Glutamatergic neuron (in vitro differentiated cells): ENCODE results near the gene CARD8. TPM values are rescaled to one million over a fixed set of nuclear protein-coding genes. Genes with fewer than 3 reads are reported as not detected.

Source experiments
- DNase-seq: peaks from one replicate; pipeline ENCODE4 v3.0.0; 2022
- H3K27ac Mint-ChIP-seq: one replicate; pipeline ENCODE4 v1.8.0; 2020; ENCODE audit warnings: mild to moderate bottlenecking, mixed read lengths, inconsistent platforms; ENCODE audit not compliant: unreplicated experiment
- H3K27me3 Mint-ChIP-seq: one replicate; pipeline ENCODE4 v1.8.0; 2020; ENCODE audit warnings: mild to moderate bottlenecking, moderate library complexity, mixed read lengths, inconsistent platforms; ENCODE audit not compliant: unreplicated experiment
- H3K36me3 Mint-ChIP-seq: one replicate; pipeline ENCODE4 v1.8.0; 2020; ENCODE audit warnings: mild to moderate bottlenecking, mixed read lengths, inconsistent platforms; ENCODE audit not compliant: unreplicated experiment
- H3K4me1 Mint-ChIP-seq: one replicate; pipeline ENCODE4 v1.8.0; 2020; ENCODE audit warnings: mild to moderate bottlenecking, low read depth, mixed read lengths, inconsistent platforms; ENCODE audit not compliant: unreplicated experiment
- H3K4me3 Mint-ChIP-seq: one replicate; pipeline ENCODE4 v1.8.0; 2020; ENCODE audit warnings: mild to moderate bottlenecking, mixed read lengths, inconsistent platforms; ENCODE audit not compliant: unreplicated experiment
- H3K9me3 Mint-ChIP-seq: one replicate; pipeline ENCODE4 v1.8.0; 2020; ENCODE audit warnings: mild to moderate bottlenecking, moderate library complexity, mixed read lengths, inconsistent platforms; ENCODE audit not compliant: unreplicated experiment
- total RNA-seq: library from RNA; stranded (reverse); fragmentation: NEBNext Ultra II Directional; extraction: Animal tissue kit (Norgen Biotek cat#: 25700); gene quantifications from one replicate; pipeline ENCODE4 v1.2.1, GENCODE V29; 2021; ENCODE audit not compliant: unreplicated experiment
- TF ChIP-seq, protein P1 (sequence below): fragments of 200-600 bp; sonication (generic); IDR thresholded peaks from one replicate; pipeline ENCODE4 v1.5.0; 2021; ENCODE audit not compliant: partially characterized antibody, unreplicated experiment

Gene CARD8
- total RNA-seq, 1 donor from 2014 or later: 41.9 TPM

- Mint-ChIP-seq H3K4me1 (no peaks in the 10 kb centered on the region), H3K27ac (no peak overlapping the region), H3K36me3 (no peaks in the 10 kb centered on the region), H3K4me3 (no peak overlapping the region), H3K27me3 (peaks cover 8% of the 10 kb centered on the region), H3K9me3 (peaks cover 4% of the 10 kb centered on the region)
- DNase-seq: no peak
- TF ChIP-seq, protein P1, sequence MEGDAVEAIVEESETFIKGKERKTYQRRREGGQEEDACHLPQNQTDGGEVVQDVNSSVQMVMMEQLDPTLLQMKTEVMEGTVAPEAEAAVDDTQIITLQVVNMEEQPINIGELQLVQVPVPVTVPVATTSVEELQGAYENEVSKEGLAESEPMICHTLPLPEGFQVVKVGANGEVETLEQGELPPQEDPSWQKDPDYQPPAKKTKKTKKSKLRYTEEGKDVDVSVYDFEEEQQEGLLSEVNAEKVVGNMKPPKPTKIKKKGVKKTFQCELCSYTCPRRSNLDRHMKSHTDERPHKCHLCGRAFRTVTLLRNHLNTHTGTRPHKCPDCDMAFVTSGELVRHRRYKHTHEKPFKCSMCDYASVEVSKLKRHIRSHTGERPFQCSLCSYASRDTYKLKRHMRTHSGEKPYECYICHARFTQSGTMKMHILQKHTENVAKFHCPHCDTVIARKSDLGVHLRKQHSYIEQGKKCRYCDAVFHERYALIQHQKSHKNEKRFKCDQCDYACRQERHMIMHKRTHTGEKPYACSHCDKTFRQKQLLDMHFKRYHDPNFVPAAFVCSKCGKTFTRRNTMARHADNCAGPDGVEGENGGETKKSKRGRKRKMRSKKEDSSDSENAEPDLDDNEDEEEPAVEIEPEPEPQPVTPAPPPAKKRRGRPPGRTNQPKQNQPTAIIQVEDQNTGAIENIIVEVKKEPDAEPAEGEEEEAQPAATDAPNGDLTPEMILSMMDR: no peak
These were observed 60.6 kb downstream of the CARD8 start for GRCh38 chr19:48194844-48195830.

DNA sequence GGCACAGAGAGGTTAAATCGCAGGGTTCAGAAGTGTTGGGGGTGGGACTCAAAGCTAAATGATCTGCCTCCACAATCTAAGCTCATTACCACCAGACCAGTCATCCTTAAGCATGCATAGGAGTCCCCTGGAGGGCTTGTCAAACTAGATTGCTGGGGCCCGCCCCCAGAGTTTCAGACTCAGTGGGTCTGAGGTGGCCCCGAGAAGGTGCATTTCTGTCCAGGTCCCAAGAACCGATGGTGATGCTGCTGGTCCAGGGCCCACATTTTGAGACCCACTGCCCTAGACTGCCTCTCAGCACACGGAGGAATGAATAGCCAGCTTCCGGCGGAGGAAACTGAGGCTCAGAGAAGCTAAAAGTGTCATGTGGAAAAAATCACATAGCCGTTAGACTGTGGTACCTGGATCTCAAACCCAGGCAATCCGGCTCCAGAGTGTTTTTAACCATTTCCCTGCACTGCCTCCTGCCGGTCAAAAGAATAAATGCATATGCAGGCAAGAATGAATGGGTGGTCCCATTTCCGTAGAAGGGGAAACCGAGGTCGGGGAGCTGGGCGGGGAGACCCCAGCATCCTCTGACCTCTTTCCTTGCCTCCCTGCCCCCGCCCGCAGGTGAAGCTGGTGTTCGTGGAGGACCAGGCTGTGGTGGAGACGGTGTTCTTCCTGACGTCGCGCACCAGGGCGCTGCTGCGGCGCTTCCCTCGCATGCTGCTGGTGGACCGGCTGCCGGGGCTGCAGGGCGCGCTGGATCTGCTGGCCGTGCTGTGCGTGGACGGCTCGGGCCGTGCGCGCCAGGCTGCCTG, 61.5 kb downstream of the CARD8 start:
- no peak for DNase-seq
- TF ChIP-seq, protein P1: peak; percentile 57
- Mint-ChIP-seq H3K36me3 (no peaks in the 10 kb centered on the region), H3K4me1 (no peaks in the 10 kb centered on the region), H3K9me3 (peaks cover 4% of the 10 kb centered on the region), H3K27ac (no peak overlapping the region), H3K4me3 (no peak overlapping the region), H3K27me3 (peaks cover 8% of the 10 kb centered on the region)

DNA sequence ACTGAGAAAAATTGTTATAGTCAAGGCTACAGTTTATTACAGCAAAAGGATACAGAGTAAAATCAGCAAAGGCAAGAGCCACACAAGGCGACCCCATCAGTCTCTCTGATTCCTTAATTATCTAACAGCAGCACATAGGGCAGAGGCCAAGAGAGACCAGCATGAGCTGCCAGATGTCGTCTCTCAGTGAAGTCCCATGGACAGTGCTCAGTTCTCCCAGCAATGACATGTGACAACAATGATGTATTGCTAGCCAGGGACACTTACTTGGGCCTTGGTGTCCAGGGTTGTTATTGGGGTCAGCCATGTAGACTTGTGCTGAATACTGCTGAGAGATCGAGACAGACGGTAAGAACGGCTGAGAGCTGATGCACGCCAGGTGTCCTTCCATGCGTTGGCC, 63.0 kb downstream of the CARD8 start:
- H3K4me3 Mint-ChIP-seq: no peak overlapping the region
- no peak for DNase-seq
- H3K27ac Mint-ChIP-seq: no peak overlapping the region
- peaks cover 6% of the 10 kb centered on the region for H3K27me3 Mint-ChIP-seq
- H3K36me3 Mint-ChIP-seq: no peaks in the 10 kb centered on the region
- no peaks in the 10 kb centered on the region for H3K4me1 Mint-ChIP-seq
- TF ChIP-seq, protein P1: no peak
- H3K9me3 Mint-ChIP-seq: peaks cover 4% of the 10 kb centered on the region

GRCh38 chr19:48190885-48191284, 64.8 kb downstream of the CARD8 start:
- no peak for DNase-seq
- peaks cover 3% of the 10 kb centered on the region for H3K27me3 Mint-ChIP-seq
- TF ChIP-seq, protein P1: no peak
- H3K9me3 Mint-ChIP-seq: peaks cover 4% of the 10 kb centered on the region
- peaks cover 4% of the 10 kb centered on the region for H3K4me1 Mint-ChIP-seq
- no peak overlapping the region for H3K27ac Mint-ChIP-seq
- no peak overlapping the region for H3K4me3 Mint-ChIP-seq
- H3K36me3 Mint-ChIP-seq: no peaks in the 10 kb centered on the region
